Keratinocyte (primary cell): ENCODE data around the gene SYPL1.

Source experiments
- EZH2 ChIP-seq: IDR thresholded peaks from one replicate; pipeline ENCODE4 v1.6.1; 2012; ENCODE audit warnings: inconsistent platforms, mild to moderate bottlenecking, low read length, moderate library complexity
- TF ChIP-seq, protein P1 (sequence below), 3 experiments: IDR thresholded peaks in 1 of 3; conservative IDR thresholded peaks in 1 of 3; optimal IDR thresholded peaks in 1 of 3; 2 replicates in 2 of 3; 3 replicates in 1 of 3; pipeline versions ENCODE3 to v1.5.1; 2011; ENCODE audit warnings: low read length in 3 of 3, mild to moderate bottlenecking in 3 of 3, moderate library complexity in 2 of 3, control low read depth in 1 of 3, inconsistent platforms in 1 of 3; ENCODE audit not compliant: insufficient read depth in 2 of 3; ENCODE audit errors: extremely low read depth in 1 of 3

- TF ChIP-seq EZH2, result no peak
- TF ChIP-seq, protein P1, sequence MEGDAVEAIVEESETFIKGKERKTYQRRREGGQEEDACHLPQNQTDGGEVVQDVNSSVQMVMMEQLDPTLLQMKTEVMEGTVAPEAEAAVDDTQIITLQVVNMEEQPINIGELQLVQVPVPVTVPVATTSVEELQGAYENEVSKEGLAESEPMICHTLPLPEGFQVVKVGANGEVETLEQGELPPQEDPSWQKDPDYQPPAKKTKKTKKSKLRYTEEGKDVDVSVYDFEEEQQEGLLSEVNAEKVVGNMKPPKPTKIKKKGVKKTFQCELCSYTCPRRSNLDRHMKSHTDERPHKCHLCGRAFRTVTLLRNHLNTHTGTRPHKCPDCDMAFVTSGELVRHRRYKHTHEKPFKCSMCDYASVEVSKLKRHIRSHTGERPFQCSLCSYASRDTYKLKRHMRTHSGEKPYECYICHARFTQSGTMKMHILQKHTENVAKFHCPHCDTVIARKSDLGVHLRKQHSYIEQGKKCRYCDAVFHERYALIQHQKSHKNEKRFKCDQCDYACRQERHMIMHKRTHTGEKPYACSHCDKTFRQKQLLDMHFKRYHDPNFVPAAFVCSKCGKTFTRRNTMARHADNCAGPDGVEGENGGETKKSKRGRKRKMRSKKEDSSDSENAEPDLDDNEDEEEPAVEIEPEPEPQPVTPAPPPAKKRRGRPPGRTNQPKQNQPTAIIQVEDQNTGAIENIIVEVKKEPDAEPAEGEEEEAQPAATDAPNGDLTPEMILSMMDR (optimal IDR thresholded peaks at IDR 0.05 in 1 of 3, IDR thresholded peaks at IDR 0.05 in 1 of 3, conservative IDR thresholded peaks at IDR 0.05 in 1 of 3; ENCODE audit: extremely low read depth in 1 of 3, insufficient read depth in 2 of 3, low read length in 3 of 3), result no peak
Observed at GRCh38 chr7:106116161-106116704, 4.1 kb upstream of the SYPL1 start.
